GM23248 (cell line): Measurements from ENCODE around the gene EVL.

Experiments used
- EZH2 ChIP-seq: fragments of 200-600 bp; sonication (generic); IDR thresholded peaks from 2 replicates; pipeline ENCODE4 v1.6.1; 2018; ENCODE audit warnings: antibody characterized with exemption, mild to moderate bottlenecking; ENCODE audit not compliant: insufficient read depth, poor library complexity, severe bottlenecking
- EZH2phosphoT487 ChIP-seq: fragments of 200-600 bp; sonication (generic); IDR thresholded peaks from 2 replicates; pipeline ENCODE4 v1.6.1; 2018; ENCODE audit warnings: antibody characterized with exemption, moderate library complexity, mild to moderate bottlenecking, low read depth; ENCODE audit not compliant: insufficient read depth

- TF ChIP-seq EZH2 (no peak), EZH2phosphoT487 (no peak)
Measured at GRCh38 chr14:100018054-100018453, 47.2 kb upstream of the EVL start.
